Ectodermal cell (in vitro differentiated cells): ENCODE results near the gene DMAC2L.
"Not testable (repeated sequence)": the region's sequence is repeated elsewhere in the genome, so short reads cannot be mapped to it uniquely, and the experiment has no call there.

Experiments used
- H3K27ac ChIP-seq: 2 replicates; pipeline ENCODE4 v1.7.0; 2013; ENCODE audit warnings: mild to moderate bottlenecking, low read depth, low read length; ENCODE audit not compliant: insufficient read depth, poor library complexity, severe bottlenecking
- H3K27me3 ChIP-seq: 2 replicates; pipeline ENCODE4 v1.7.0; 2013; ENCODE audit warnings: mild to moderate bottlenecking, low read length; ENCODE audit not compliant: insufficient read depth, control insufficient read depth, poor library complexity, severe bottlenecking
- H3K36me3 ChIP-seq: one replicate; pipeline ENCODE4 v1.7.0; 2013; ENCODE audit warnings: low read length; ENCODE audit not compliant: control insufficient read depth, insufficient read depth
- H3K4me1 ChIP-seq: one replicate; pipeline ENCODE4 v1.7.0; 2013; ENCODE audit warnings: low read length; ENCODE audit not compliant: control insufficient read depth, insufficient read depth
- H3K4me3 ChIP-seq: 2 replicates; pipeline ENCODE4 v1.7.0; 2013; ENCODE audit warnings: low read depth, low read length, control low read depth; ENCODE audit not compliant: insufficient read depth
- H3K9me3 ChIP-seq: 2 replicates; pipeline ENCODE4 v1.7.0; 2013; ENCODE audit warnings: mild to moderate bottlenecking, low read length, moderate library complexity; ENCODE audit not compliant: control insufficient read depth
- WGBS, 2 experiments: methylation state at CpG; one replicate each; pipeline ENCODE4 v1.1.7; 2013; ENCODE audit warnings: missing lambda C conversion rate in 2 of 2; 5-methylcytosine and 5-hydroxymethylcytosine counted together

Gene DMAC2L

DNA sequence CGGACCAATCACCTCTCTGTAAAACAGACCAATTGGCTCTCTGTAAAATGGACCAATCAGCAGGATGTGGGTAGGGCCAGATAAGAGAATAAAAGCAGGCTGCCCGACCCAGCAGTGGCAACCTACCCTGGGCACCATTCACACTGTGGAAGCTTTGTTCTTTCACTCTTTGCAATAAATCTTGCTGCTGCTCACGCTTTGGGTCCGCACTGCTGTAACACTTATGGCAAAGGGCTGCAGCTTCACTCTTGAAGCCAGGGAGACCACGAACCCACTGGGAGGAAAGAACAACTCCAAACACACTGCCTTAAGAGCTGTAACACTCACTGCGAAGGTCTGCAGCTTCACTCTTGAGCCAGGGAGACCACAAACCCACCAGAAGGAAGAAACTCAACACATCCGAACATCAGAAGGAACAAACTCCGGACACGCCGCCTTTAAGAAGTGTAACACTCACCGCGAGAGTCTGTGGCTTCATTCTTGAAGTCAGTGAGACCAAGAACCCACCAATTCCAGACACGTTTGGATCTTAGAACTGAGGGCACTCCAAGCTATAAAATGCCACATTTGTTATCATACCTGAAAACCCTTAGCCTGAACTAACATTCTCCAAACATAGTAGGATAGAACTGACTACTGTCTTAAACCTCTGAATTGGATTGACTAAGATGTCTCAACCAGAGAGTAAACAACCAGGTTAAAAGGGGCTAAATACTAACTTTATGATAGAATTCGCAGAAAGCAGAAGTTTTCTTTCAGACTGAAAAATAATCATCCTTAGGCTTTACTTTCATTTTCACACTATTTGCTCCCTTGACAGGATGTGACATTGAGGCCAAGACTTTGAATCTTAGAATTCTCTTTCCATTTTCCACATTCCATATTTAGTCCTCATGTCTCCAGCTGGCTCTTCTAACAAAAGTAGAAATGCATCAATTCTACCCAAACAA is 50.9 kb downstream of the DMAC2L start:
- Histone ChIP-seq H3K36me3 (no peaks in the 10 kb centered on the region), H3K4me1 (peaks cover 1% of the 10 kb centered on the region), H3K27me3 (no peaks in the 10 kb centered on the region), H3K4me3 (no peak overlapping the region), H3K9me3 (peaks cover 1% of the 10 kb centered on the region), H3K27ac (no peak overlapping the region)
- 93 to 94% methylated on average over 14 of the region's 14 CpGs for WGBS, 2 experiments

- no peak overlapping the region for H3K4me3 ChIP-seq
- 75 to 77% methylated on average over 4 of the region's 4 CpGs for WGBS, 2 experiments
- H3K36me3 ChIP-seq = no peaks in the 10 kb centered on the region
- H3K27ac ChIP-seq = no peak overlapping the region
- no peaks in the 10 kb centered on the region for H3K4me1 ChIP-seq
- H3K9me3 ChIP-seq = no peaks in the 10 kb centered on the region
- H3K27me3 ChIP-seq = no peaks in the 10 kb centered on the region
Observed at GRCh38 chr14:50363714-50364111, 51.6 kb downstream of the DMAC2L start.

- Histone ChIP-seq H3K4me3 (no peak overlapping the region), H3K27ac (no peak overlapping the region), H3K36me3 (no peaks in the 10 kb centered on the region), H3K27me3 (no peaks in the 10 kb centered on the region), H3K9me3 (no peaks in the 10 kb centered on the region), H3K4me1 (no peaks in the 10 kb centered on the region)
- 95 to 98% methylated on average over 1 of the region's 1 CpG for WGBS, 2 experiments
Observed at GRCh38 chr14:50364792-50365191, 52.7 kb downstream of the DMAC2L start.

- not testable (repeated sequence) for H3K4me1 ChIP-seq, H3K27ac ChIP-seq, H3K36me3 ChIP-seq, H3K27me3 ChIP-seq, H3K9me3 ChIP-seq, H3K4me3 ChIP-seq
- WGBS, 2 experiments = 93 to 94% methylated on average over 7 of the region's 7 CpGs
Observed at GRCh38 chr14:50365572-50365971, 53.4 kb downstream of the DMAC2L start.

GRCh38 chr14:50366115-50366514 is 54.0 kb downstream of the DMAC2L start:
- Histone ChIP-seq H3K27me3 (no peaks in the 10 kb centered on the region), H3K9me3 (no peaks in the 10 kb centered on the region), H3K27ac (no peak overlapping the region), H3K4me1 (no peaks in the 10 kb centered on the region), H3K4me3 (no peak overlapping the region), H3K36me3 (no peaks in the 10 kb centered on the region)
- 92 to 95% methylated on average over 3 of the region's 3 CpGs for WGBS, 2 experiments

- Histone ChIP-seq H3K36me3 (no peaks in the 10 kb centered on the region), H3K27me3 (no peaks in the 10 kb centered on the region), H3K4me3 (no peak overlapping the region), H3K27ac (no peak overlapping the region), H3K4me1 (no peaks in the 10 kb centered on the region), H3K9me3 (no peaks in the 10 kb centered on the region)
- 96 to 97% methylated on average over 4 of the region's 4 CpGs for WGBS, 2 experiments
Observed at GRCh38 chr14:50366589-50366988, 54.5 kb downstream of the DMAC2L start.

DNA sequence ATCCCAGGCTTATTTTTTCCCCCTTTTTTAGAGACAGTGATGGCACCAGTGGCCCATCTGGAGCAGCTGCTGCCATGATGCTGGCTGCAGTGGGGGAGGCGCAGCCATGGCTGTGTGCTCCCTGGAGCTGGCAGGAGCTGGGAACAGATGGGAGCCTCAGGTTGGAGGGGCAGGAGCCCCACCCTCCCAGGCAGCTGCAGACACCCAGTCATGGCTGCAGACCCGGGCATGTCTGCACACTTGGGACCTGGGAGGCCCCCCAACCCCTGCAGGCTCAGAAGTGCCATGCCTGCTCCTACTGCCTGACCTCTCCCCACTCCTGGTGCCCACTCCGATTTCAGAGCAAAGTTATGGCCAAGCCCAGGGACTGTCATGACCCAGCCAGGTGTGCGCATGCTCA is 59.4 kb downstream of the DMAC2L start:
- Histone ChIP-seq H3K27ac (no peak overlapping the region), H3K36me3 (no peaks in the 10 kb centered on the region), H3K27me3 (no peaks in the 10 kb centered on the region), H3K9me3 (no peaks in the 10 kb centered on the region), H3K4me3 (no peak overlapping the region), H3K4me1 (no peaks in the 10 kb centered on the region)
- 92 to 95% methylated on average over 4 of the region's 4 CpGs for WGBS, 2 experiments

GRCh38 chr14:50373959-50374358 is 61.8 kb downstream of the DMAC2L start:
- no peak overlapping the region for H3K4me3 ChIP-seq
- WGBS, 2 experiments = 92 to 98% methylated on average over 2 to 3 of the region's 3 CpGs
- no peaks in the 10 kb centered on the region for H3K36me3 ChIP-seq
- no peaks in the 10 kb centered on the region for H3K9me3 ChIP-seq
- H3K27ac ChIP-seq = no peak overlapping the region
- peaks cover 9% of the 10 kb centered on the region for H3K4me1 ChIP-seq
- H3K27me3 ChIP-seq = no peaks in the 10 kb centered on the region

GRCh38 chr14:50375760-50376159 is 63.6 kb downstream of the DMAC2L start:
- Histone ChIP-seq H3K36me3 (no peaks in the 10 kb centered on the region), H3K4me3 (no peak overlapping the region), H3K27ac (no peak overlapping the region), H3K9me3 (no peaks in the 10 kb centered on the region), H3K27me3 (no peaks in the 10 kb centered on the region), H3K4me1 (peaks cover 9% of the 10 kb centered on the region)
- 86 to 94% methylated on average over 5 of the region's 5 CpGs for WGBS, 2 experiments
